ENCODE results near the gene TAF4B. TPM values are rescaled to one million over a fixed set of nuclear protein-coding genes. Genes with fewer than 3 reads are reported as not detected.

Gene TAF4B
- total RNA-seq, 1 experiment from 2014 or later: 15.2 TPM

DNA sequence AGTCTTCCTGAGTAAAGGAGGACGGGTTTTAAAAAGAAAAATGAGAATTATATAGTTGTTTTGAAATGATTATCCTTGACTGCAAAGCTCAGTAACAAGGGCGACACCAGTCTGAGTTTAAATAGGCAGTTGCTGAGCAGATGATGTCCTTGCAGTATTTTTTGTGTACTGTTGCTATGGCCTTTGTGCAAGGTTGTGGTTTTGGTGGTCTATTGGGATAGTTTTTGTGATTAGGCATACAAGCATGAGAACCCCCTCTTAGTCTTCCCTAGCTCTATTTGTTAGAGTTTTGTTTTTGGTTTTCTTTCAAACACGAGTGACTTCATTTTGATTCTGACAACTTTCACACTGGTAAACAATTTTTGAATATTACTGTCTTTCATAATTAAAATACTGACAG lies 64.1 kb downstream of the TAF4B start (continued):
- TF ChIP-seq ZNF512 (CRISPR knock-in tag; IDR thresholded peaks at IDR 0.05; ENCODE audit: borderline replicate concordance): no peak
- no peak for TF ChIP-seq FOXP1 (CRISPR knock-in tag; IDR thresholded peaks at IDR 0.05; ENCODE audit: borderline replicate concordance)
- no peak for TF ChIP-seq MXD4 (CRISPR knock-in tag; IDR thresholded peaks at IDR 0.05; ENCODE audit: borderline replicate concordance)

DNA sequence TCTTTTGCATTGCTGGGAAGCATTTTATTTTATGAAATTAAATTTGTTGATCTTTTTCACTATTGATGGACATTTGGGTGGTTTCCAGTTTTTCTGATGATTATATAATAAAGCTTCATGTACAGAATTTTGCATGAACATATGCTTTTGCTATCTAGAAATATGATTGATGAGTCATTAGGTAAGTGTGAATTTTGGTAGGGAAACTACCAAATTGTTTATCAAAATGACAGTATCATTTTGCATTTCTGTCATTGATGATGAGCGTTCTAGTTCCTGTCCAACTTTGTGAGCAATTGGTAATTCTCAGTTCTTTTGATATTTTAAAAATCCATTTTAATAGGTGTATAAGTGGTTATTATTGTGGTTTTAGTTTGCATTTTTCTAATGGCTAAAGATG lies 67.7 kb downstream of the TAF4B start:
- ATAC-seq (no peak), DNase-seq (ENCODE audit: low spot score) (no peak)
- ChIA-PET POLR2A (no interaction called here), CTCF (no interaction called here)
- Mint-ChIP-seq H3K36me3 (peaks cover 11% of the 10 kb centered on the region), H3K27ac (no peak overlapping the region), H3K4me1 (peaks cover 15% of the 10 kb centered on the region), H3K27me3 (ENCODE audit: low read depth) (no peaks in the 10 kb centered on the region), H3K4me3 (no peak overlapping the region), H3K9me3 (no peaks in the 10 kb centered on the region)
- no peak for TF ChIP-seq ZMAT4 (CRISPR knock-in tag; IDR thresholded peaks at IDR 0.05)
- no peak for TF ChIP-seq GTF2I (CRISPR knock-in tag; conservative IDR thresholded peaks at IDR 0.05)
- TF ChIP-seq, protein P1, sequence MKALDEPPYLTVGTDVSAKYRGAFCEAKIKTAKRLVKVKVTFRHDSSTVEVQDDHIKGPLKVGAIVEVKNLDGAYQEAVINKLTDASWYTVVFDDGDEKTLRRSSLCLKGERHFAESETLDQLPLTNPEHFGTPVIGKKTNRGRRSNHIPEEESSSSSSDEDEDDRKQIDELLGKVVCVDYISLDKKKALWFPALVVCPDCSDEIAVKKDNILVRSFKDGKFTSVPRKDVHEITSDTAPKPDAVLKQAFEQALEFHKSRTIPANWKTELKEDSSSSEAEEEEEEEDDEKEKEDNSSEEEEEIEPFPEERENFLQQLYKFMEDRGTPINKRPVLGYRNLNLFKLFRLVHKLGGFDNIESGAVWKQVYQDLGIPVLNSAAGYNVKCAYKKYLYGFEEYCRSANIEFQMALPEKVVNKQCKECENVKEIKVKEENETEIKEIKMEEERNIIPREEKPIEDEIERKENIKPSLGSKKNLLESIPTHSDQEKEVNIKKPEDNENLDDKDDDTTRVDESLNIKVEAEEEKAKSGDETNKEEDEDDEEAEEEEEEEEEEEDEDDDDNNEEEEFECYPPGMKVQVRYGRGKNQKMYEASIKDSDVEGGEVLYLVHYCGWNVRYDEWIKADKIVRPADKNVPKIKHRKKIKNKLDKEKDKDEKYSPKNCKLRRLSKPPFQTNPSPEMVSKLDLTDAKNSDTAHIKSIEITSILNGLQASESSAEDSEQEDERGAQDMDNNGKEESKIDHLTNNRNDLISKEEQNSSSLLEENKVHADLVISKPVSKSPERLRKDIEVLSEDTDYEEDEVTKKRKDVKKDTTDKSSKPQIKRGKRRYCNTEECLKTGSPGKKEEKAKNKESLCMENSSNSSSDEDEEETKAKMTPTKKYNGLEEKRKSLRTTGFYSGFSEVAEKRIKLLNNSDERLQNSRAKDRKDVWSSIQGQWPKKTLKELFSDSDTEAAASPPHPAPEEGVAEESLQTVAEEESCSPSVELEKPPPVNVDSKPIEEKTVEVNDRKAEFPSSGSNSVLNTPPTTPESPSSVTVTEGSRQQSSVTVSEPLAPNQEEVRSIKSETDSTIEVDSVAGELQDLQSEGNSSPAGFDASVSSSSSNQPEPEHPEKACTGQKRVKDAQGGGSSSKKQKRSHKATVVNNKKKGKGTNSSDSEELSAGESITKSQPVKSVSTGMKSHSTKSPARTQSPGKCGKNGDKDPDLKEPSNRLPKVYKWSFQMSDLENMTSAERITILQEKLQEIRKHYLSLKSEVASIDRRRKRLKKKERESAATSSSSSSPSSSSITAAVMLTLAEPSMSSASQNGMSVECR (CRISPR knock-in tag; IDR thresholded peaks at IDR 0.05; ENCODE audit: borderline replicate concordance): no peak
- TF ChIP-seq HMGA2 (CRISPR knock-in tag; IDR thresholded peaks at IDR 0.05): no peak
- TF ChIP-seq SMAD3 (CRISPR knock-in tag; IDR thresholded peaks at IDR 0.05; ENCODE audit: borderline replicate concordance): no peak
- no peak for TF ChIP-seq NR2C2 (CRISPR knock-in tag; IDR thresholded peaks at IDR 0.05)
- no peak for TF ChIP-seq ZNF121 (CRISPR knock-in tag; IDR thresholded peaks at IDR 0.05)
- no peak for TF ChIP-seq GRHL2 (CRISPR knock-in tag; IDR thresholded peaks at IDR 0.05; ENCODE audit: insufficient replicate concordance, severe bottlenecking)
- TF ChIP-seq, protein P2, sequence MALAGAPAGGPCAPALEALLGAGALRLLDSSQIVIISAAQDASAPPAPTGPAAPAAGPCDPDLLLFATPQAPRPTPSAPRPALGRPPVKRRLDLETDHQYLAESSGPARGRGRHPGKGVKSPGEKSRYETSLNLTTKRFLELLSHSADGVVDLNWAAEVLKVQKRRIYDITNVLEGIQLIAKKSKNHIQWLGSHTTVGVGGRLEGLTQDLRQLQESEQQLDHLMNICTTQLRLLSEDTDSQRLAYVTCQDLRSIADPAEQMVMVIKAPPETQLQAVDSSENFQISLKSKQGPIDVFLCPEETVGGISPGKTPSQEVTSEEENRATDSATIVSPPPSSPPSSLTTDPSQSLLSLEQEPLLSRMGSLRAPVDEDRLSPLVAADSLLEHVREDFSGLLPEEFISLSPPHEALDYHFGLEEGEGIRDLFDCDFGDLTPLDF (CRISPR knock-in tag; IDR thresholded peaks at IDR 0.05): no peak
- no peak for TF ChIP-seq NR3C1 (CRISPR knock-in tag; conservative IDR thresholded peaks at IDR 0.05; ENCODE audit: low read depth)
- TF ChIP-seq ZNF232 (CRISPR knock-in tag; IDR thresholded peaks at IDR 0.05): no peak
- no peak for TF ChIP-seq USF2 (CRISPR knock-in tag; IDR thresholded peaks at IDR 0.05)
- TF ChIP-seq ZNF317 (CRISPR knock-in tag; IDR thresholded peaks at IDR 0.05; ENCODE audit: borderline replicate concordance, low read depth): no peak
- TF ChIP-seq, protein P3, sequence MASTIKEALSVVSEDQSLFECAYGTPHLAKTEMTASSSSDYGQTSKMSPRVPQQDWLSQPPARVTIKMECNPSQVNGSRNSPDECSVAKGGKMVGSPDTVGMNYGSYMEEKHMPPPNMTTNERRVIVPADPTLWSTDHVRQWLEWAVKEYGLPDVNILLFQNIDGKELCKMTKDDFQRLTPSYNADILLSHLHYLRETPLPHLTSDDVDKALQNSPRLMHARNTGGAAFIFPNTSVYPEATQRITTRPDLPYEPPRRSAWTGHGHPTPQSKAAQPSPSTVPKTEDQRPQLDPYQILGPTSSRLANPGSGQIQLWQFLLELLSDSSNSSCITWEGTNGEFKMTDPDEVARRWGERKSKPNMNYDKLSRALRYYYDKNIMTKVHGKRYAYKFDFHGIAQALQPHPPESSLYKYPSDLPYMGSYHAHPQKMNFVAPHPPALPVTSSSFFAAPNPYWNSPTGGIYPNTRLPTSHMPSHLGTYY (CRISPR knock-in tag; IDR thresholded peaks at IDR 0.05): no peak

Measured in WTC11 (cell line).